KOPT-K1 (cell line): ENCODE measurements around the gene PIGBOS1.
"Not testable (repeated sequence)": the region's sequence is repeated elsewhere in the genome, so short reads cannot be mapped to it uniquely, and the experiment has no call there.

Experiments used
- H3K27ac ChIP-seq: fragments of 200-600 bp; sonication (generic); 2 replicates; pipeline ENCODE4 v1.5.1; 2016; ENCODE audit warnings: antibody characterized with exemption, mild to moderate bottlenecking, low read depth, low read length; ENCODE audit not compliant: poor library complexity, severe bottlenecking
- H3K36me3 ChIP-seq: fragments of 200-600 bp; sonication (generic); 2 replicates; pipeline ENCODE4 v1.5.1; 2017; ENCODE audit warnings: antibody characterized with exemption, mild to moderate bottlenecking, low read length, moderate library complexity; ENCODE audit not compliant: insufficient read depth
- H3K9me3 ChIP-seq: fragments of 200-600 bp; sonication (generic); 2 replicates; pipeline ENCODE4 v1.5.1; 2017; ENCODE audit warnings: antibody characterized with exemption, low read length, mild to moderate bottlenecking; ENCODE audit not compliant: insufficient read depth, poor library complexity, severe bottlenecking

Gene PIGBOS1

DNA sequence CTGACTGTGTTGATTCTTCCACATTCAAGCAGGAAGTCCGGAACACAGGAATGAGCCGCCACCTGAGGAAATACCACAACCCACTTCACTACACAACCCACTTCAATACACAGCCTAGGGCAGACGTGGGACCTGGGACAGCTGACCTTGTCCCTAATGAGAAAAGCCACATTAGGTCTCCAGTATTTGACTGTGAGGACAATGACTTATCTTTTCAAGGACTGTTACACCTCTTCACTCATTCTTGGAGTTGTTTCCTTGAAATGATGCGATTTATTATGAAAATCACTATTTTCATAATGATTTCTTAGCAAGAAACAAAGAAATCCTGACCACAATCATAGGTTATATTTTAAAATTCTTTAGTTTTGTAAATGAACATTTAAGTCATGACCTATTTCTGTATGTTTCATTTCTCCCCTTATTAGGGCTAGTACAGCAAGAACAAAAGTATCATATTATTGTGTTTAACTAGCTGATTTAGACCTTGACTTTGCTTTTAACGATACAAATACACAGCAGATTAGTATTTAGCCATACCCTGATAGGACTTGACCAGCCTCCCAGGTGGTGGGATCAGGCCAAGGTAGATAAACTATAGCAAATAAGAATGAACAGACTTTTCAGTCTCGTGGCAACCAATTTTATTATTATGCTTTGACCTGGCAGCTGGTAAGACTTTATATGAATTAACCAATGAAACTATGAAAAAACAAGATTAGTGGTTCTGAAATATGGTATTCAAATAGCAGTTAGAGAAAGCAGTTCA lies 35.4 kb downstream of the PIGBOS1 start:
- Histone ChIP-seq H3K27ac (no peak overlapping the region), H3K9me3 (no peaks in the 10 kb centered on the region), H3K36me3 (no peaks in the 10 kb centered on the region)

DNA sequence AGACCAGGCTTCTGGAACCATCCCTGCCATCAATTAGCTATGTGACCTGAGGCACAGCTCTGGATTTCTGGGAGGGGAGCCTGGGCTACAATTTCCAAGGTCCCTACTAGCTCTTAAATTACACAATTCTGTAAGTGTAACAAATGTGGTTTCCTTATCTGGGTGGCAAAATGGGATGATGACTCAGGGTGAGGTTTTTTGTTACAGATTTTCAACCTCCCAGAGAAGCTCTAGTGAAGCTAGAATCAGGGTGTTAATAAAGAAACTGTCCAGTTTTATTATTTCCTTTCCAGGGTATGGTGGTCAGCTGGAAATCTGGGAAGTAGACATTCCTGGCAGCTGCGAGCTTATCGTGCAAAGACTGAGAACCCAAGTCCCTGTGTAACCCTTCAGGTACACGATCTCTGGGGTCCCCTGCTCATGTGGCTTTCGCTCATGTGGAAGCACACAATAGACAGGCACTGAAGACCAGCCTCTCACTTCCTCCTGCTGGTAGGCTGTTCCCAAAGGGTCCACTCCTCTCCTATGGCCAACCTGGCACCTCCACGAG lies 36.6 kb downstream of the PIGBOS1 start:
- no peaks in the 10 kb centered on the region for H3K36me3 ChIP-seq
- no peak overlapping the region for H3K27ac ChIP-seq
- no peaks in the 10 kb centered on the region for H3K9me3 ChIP-seq

DNA sequence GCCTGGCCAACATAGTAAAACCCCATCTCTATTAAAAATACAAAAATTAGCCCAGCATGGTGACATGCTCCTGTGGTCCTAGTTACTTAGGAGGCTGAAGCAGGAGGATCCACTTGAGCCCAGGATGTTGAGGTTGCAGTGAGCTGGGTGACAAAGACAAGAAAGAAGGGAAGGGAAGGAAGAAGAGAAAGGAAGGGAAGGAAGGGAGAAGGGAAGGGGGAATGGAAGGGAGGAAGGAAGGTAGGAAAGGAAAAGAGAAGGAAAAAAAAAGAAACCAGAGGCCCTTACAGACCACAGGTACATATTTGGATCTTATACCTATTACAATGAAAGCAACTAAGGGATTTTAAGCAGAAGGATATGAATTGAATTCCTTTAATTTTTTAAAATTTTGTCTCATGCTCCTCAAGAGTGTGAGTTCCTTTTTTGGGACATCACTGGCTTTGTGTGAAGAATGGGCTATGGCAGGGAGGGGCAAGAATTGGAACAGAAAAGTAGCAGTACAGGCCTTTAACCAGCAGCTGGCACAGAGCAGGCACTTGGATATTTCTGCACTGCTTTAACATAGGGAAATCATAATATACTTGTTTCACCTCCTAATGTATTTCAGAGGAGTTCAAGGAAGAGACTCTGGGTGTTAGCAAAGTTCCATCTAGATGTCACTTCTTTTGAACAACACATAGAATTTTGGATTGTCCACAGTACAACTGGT lies 37.2 kb downstream of the PIGBOS1 start:
- Histone ChIP-seq H3K36me3 (no peaks in the 10 kb centered on the region), H3K27ac (no peak overlapping the region), H3K9me3 (no peaks in the 10 kb centered on the region)

DNA sequence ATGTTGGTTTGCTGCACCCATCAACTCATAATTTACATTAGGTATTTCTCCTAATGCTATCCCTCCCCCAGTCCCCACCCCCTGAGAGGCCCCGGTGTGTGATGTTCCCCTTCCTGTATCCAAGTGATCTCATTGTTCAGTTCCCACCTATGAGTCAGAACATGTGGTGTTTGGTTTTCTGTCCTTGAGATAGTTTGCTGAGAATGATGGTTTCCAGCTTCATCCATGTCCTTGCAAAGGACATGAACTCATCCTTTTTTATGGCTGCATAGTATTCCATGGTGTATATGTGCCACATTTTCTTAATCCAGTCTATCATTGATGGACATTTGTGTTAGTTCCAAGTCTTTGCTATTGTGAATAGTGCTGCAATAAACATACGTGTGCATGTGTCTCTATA lies 38.3 kb downstream of the PIGBOS1 start:
- H3K27ac ChIP-seq, H3K9me3 ChIP-seq, H3K36me3 ChIP-seq: not testable (repeated sequence)

DNA sequence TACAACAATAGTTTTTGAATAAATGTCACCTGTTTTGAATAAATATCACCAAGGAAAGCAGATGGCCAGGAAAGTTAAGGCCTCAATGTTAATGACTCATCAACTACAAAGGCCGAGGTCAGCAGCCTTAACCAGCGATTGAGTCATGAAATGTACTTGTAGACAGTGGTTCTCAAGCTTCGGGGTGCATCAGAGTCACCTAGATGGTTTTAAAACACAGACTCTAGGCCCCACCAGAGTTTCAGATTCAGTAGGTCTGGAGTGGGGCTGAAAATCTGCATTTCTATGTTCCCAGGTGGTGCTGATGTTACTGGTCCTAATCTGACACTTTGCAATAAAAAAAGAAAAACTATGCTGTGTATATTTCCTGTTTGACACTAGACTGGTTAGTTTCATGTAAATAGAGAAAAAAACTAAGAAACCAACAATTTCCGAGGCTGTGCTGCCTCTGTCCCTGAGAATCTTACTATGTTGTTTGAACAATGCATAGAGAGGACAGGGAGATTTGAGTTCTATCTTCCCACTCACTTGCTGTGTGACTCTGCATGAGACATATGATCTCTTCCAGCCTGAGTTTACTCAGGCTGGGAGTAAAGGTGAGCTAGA lies 39.1 kb downstream of the PIGBOS1 start:
- no peaks in the 10 kb centered on the region for H3K36me3 ChIP-seq
- H3K9me3 ChIP-seq, result no peaks in the 10 kb centered on the region
- peak overlapping the region; percentile 59 for H3K27ac ChIP-seq

DNA sequence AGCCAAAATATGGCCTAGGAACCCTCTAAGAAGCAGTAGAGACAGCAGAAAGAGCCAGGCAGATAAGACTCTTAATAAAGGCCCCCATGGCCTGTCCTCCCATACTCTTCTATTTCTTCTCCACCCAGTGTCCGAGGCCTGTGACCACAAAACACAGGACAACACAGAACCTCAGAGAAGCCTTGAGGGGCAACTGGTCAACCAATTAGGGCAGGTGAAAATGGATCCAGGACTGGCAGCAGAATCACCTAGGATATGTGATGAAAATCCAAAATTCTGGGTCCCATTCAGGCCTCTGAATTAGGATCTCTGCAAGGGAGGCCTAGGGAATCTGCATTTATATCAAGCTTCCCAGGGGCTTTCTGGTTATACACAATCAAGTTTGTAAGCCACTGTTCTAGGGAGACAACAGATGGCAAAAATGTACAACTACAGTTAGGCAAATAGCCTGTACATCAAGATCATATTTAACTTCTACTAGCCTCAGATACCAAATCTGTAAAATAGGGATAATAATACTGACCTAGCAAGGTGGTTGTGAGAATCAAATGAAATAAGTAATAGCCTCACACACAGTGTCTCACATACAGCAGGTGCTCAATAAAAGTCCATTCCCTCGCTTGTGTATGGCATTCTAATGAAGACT lies 39.7 kb downstream of the PIGBOS1 start:
- H3K36me3 ChIP-seq, result no peaks in the 10 kb centered on the region
- peak overlapping the region; percentile 59 for H3K27ac ChIP-seq
- no peaks in the 10 kb centered on the region for H3K9me3 ChIP-seq

DNA sequence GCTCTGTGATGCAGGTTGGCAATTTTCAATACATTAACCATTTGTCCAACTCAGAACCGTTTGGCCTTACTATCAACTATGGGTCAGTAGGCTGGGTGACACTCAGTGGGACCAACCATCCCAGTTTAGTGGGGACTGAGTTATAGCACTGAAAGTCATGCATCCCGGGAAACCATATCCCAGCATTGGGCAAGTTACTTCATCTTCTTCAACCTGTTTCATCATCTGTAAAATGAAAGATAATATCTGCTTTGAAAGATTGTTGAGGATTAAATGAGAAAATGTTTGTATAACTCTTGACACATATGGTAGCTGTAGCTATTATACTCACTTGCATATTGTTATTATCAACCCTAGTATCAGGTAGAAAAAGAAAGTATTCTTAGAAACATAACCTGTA lies 41.2 kb downstream of the PIGBOS1 start:
- H3K27ac ChIP-seq, result peak overlapping the region; percentile 78
- no peaks in the 10 kb centered on the region for H3K9me3 ChIP-seq
- H3K36me3 ChIP-seq, result no peaks in the 10 kb centered on the region

DNA sequence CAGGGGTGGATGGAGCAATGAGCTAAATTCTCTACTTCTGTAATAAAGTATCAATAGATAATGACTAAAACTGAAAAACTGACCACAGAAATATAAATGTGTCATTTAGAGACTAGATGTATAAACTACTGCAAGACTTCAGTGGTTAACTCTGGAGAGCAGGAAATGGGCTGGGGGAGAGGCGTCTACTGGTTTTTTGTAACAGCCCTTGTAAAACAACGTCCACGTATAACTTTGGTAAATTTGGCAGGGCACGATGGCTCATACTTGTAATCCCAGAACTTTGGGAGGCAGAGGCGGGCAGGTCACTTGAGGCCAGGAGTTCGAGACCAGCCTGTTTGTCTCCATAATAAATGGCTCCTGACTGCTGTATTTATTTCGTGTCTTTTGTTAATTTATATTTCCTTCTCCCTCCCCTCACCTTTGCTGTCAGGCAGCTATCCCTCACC lies 41.8 kb downstream of the PIGBOS1 start:
- no peaks in the 10 kb centered on the region for H3K9me3 ChIP-seq
- H3K27ac ChIP-seq, result peak overlapping the region; percentile 78
- H3K36me3 ChIP-seq, result no peaks in the 10 kb centered on the region

DNA sequence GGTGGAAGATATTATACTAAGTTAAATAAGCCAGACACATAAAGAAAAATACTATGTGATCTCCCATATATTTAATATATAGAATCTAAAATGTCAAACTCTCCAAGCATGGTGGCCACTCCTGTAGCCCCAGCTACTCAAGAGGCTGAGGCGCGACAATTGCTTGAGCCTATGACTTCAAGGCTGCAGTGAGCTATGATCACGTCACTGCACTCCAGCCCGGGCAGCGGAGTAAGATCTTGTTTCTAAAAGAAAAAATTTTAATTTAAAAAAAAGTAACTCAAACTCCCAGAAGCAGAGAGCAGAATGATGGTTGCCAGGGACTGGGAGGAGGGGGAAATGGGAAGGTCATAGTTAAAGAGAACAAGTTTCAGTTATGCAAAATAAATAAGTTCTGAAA lies 42.6 kb downstream of the PIGBOS1 start:
- H3K9me3 ChIP-seq, result no peaks in the 10 kb centered on the region
- no peaks in the 10 kb centered on the region for H3K36me3 ChIP-seq
- peak overlapping the region; percentile 78 for H3K27ac ChIP-seq

DNA sequence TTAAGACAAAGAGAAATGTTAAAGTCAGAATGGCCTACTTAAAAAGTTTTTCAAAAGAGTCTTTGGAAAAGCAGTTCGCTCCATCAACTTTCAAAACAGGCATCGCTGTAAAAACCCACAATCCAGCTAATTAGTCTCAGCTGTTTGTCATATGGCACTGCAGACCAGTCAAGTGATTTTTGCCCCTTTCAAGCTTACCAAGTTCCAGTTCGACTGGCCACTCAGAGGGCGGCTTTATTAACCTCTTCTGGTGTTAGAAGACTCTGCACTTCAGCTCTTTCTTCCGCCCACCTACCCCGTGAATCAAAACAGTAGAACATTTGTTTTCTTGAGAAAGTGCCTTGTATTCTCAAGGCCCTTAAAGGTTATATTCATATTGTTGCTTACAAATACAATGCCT lies 48.6 kb downstream of the PIGBOS1 start:
- no peaks in the 10 kb centered on the region for H3K9me3 ChIP-seq
- H3K27ac ChIP-seq, result no peak overlapping the region
- peaks cover 6% of the 10 kb centered on the region; the same call in 1 of the 2 replicates for H3K36me3 ChIP-seq

DNA sequence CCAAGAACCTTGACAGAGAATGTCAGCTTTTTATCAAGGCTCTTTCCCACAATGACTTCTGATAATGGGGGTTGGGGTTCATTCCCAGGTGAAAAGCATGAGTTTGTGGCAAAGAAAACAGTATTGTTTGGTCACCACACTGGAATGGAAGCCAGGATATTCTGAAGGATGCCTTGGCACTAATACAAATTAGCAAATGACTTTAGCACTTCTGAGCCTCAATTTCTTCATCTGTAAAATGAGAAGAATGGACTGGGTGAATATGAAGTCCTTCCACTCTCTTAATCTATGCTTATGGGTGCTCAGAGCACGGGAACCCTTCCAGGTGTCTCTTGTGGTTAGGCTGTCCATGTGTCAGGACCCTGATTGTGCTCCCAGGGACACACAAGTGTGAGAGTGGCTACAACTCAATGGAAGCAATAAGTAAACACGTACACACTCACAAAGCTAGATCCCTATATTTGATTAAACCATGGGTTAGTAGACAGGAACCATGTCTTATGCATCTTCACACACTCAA lies 50.7 kb downstream of the PIGBOS1 start:
- Histone ChIP-seq H3K36me3 (peaks cover 6% of the 10 kb centered on the region; the same call in 1 of the 2 replicates), H3K9me3 (no peaks in the 10 kb centered on the region), H3K27ac (peak overlapping the region; percentile 77)

DNA sequence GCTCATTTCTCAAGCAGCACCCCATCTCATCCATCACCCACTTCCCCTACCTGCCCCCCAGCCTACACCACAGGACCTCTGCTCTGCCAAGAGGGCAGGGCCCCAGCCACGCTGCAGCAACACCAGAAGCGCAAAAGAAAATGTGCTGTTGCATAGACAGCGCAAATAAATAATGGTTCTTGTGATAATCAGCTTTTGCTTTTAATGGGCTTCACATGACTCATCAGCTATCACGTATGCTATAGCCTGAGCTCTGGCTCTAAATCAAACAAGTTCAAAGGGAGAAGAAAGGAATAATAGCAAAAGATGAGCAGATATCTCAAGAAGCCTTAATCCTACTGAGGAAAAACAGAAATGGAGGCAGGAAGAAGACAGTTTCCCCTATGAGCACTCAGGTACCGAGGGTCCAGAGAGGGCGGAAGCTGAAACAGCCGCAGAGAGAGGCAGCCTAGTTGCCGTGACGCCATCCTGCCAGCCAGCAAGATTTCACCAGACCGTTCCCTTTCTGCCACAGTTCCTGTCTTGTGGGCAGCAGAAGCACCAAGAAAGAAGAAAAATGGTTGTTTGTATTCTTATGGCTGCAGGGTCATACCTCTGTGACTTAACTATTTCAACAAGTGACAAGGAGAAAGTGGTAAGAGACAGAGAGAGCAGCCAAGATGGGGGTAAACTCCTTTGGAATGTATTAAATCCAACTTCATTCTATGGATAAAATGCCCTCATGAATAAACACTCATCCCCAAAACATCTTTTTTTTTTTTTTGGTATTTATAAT lies 51.3 kb downstream of the PIGBOS1 start:
- Histone ChIP-seq H3K36me3 (peaks cover 6% of the 10 kb centered on the region; the same call in 1 of the 2 replicates), H3K9me3 (no peaks in the 10 kb centered on the region), H3K27ac (peak overlapping the region; percentile 77)
